GM12891 (cell line): ENCODE measurements around the gene ILF2.

Experiments used
- PAX5 ChIP-seq: IDR thresholded peaks from 2 replicates; pipeline ENCODE4 v1.6.1; 2011; ENCODE audit warnings: low read length, moderate library complexity, mild to moderate bottlenecking; ENCODE audit not compliant: insufficient read depth, severe bottlenecking
- POLR2A ChIP-seq: IDR thresholded peaks from 2 replicates; pipeline ENCODE4 v1.6.1; 2011; ENCODE audit warnings: low read depth, low read length, control low read depth
- POLR2AphosphoS5 ChIP-seq: IDR thresholded peaks from 2 replicates; pipeline ENCODE4 v1.6.1; 2011; ENCODE audit warnings: low read depth, low read length, control low read depth
- SPI1 ChIP-seq: IDR thresholded peaks from 2 replicates; pipeline ENCODE4 v1.6.1; 2011; ENCODE audit warnings: low read depth, low read length, control low read depth
- TAF1 ChIP-seq: IDR thresholded peaks from 2 replicates; pipeline ENCODE4 v1.6.1; 2011; ENCODE audit warnings: low read depth, low read length, control low read depth

- no peak for TF ChIP-seq POLR2AphosphoS5
- no peak for TF ChIP-seq POLR2A
- TF ChIP-seq TAF1, result no peak
- no peak for TF ChIP-seq SPI1
- no peak for TF ChIP-seq PAX5
Observed at GRCh38 chr1:153698923-153699714, 28.3 kb upstream of the ILF2 start.
